Progenitor cell of endocrine pancreas (in vitro differentiated cells): Measurements from ENCODE around the gene TAX1BP1. TPM values are rescaled to one million over a fixed set of nuclear protein-coding genes. Genes with fewer than 3 reads are reported as not detected.
"Not testable (repeated sequence)": the region's sequence is repeated elsewhere in the genome, so short reads cannot be mapped to it uniquely, and the experiment has no call there.

ENCODE experiments used
- DNase-seq: peaks from one replicate; pipeline ENCODE4 v3.0.0; 2021; ENCODE audit warnings: low spot score; ENCODE audit not compliant: unreplicated experiment
- H3K27ac Mint-ChIP-seq: 2 replicates; pipeline ENCODE4 v1.8.0; 2021; ENCODE audit warnings: mild to moderate bottlenecking, moderate library complexity, mixed read lengths
- H3K27me3 Mint-ChIP-seq: 2 replicates; pipeline ENCODE4 v1.8.0; 2021; ENCODE audit warnings: mixed read lengths
- H3K36me3 Mint-ChIP-seq: 2 replicates; pipeline ENCODE4 v1.8.0; 2022; ENCODE audit warnings: mixed read lengths; ENCODE audit not compliant: insufficient read depth
- H3K4me1 Mint-ChIP-seq: 2 replicates; pipeline ENCODE4 v1.8.0; 2021; ENCODE audit warnings: low read depth, mixed read lengths
- H3K4me3 Mint-ChIP-seq: 2 replicates; pipeline ENCODE4 v1.8.0; 2021; ENCODE audit warnings: low read depth, mild to moderate bottlenecking, moderate library complexity, mixed read lengths
- H3K9me3 Mint-ChIP-seq: 2 replicates; pipeline ENCODE4 v1.8.0; 2021; ENCODE audit warnings: low read depth, mixed read lengths
- CTCF ChIP-seq: fragments of 200-600 bp; sonication (generic); IDR thresholded peaks from one replicate; pipeline ENCODE4 v1.5.0; 2021; ENCODE audit warnings: antibody characterized with exemption, mild to moderate bottlenecking; ENCODE audit not compliant: unreplicated experiment
- total RNA-seq: library from RNA; stranded (reverse); gene quantifications from 2 replicates; pipeline ENCODE4 v1.2.1, GENCODE V29; 2021

Gene TAX1BP1
- total RNA-seq, 1 donor from 2014 or later: 101 TPM

GRCh38 chr7:27737178-27737577 lies 2.8 kb upstream of the TAX1BP1 start:
- no peaks in the 10 kb centered on the region for H3K9me3 Mint-ChIP-seq
- peak overlapping the region; percentile 78 for H3K27ac Mint-ChIP-seq
- H3K4me3 Mint-ChIP-seq: peak overlapping the region; percentile 17
- no peaks in the 10 kb centered on the region for H3K27me3 Mint-ChIP-seq
- no peak for DNase-seq
- H3K36me3 Mint-ChIP-seq: no peaks in the 10 kb centered on the region
- peaks cover 56% of the 10 kb centered on the region for H3K4me1 Mint-ChIP-seq
- no peak for TF ChIP-seq CTCF

- Mint-ChIP-seq H3K9me3 (no peaks in the 10 kb centered on the region), H3K4me3 (peak overlapping the region; percentile 17), H3K27me3 (no peaks in the 10 kb centered on the region), H3K36me3 (no peaks in the 10 kb centered on the region), H3K4me1 (peaks cover 59% of the 10 kb centered on the region), H3K27ac (peak overlapping the region; percentile 78)
- no peak for DNase-seq
- no peak for TF ChIP-seq CTCF
These were observed 2.3 kb upstream of the TAX1BP1 start for GRCh38 chr7:27737616-27738015.

GRCh38 chr7:27739301-27739908 lies 557 bp upstream of the TAX1BP1 start:
- TF ChIP-seq CTCF: no peak
- Mint-ChIP-seq H3K27me3 (no peaks in the 10 kb centered on the region), H3K36me3 (no peaks in the 10 kb centered on the region), H3K9me3 (no peaks in the 10 kb centered on the region), H3K4me3 (peak overlapping the region; percentile 94), H3K27ac (peak overlapping the region; percentile 99), H3K4me1 (peaks cover 47% of the 10 kb centered on the region)
- no peak for DNase-seq

- Mint-ChIP-seq H3K9me3 (no peaks in the 10 kb centered on the region), H3K27me3 (no peaks in the 10 kb centered on the region), H3K27ac (peak overlapping the region; percentile 99), H3K36me3 (no peaks in the 10 kb centered on the region), H3K4me3 (peak overlapping the region; percentile 94), H3K4me1 (peaks cover 45% of the 10 kb centered on the region)
- peak; percentile 88 for DNase-seq
- TF ChIP-seq CTCF: no peak
These were observed 606 bp downstream of the TAX1BP1 start for GRCh38 chr7:27740449-27741086.

GRCh38 chr7:27742091-27742710 lies 2.2 kb downstream of the TAX1BP1 start:
- Mint-ChIP-seq H3K4me3 (peak overlapping the region; percentile 94), H3K4me1 (peaks cover 44% of the 10 kb centered on the region), H3K27ac (peak overlapping the region; percentile 87)
- H3K27me3 Mint-ChIP-seq, DNase-seq, H3K9me3 Mint-ChIP-seq, H3K36me3 Mint-ChIP-seq: not testable (repeated sequence)
